DND-41 (cell line): ENCODE measurements around the gene MYL3.

ENCODE experiments used
- ATAC-seq: fragments of 200-7000 bp; cut with Tn5 transposase; 3 replicates; pipeline ENCODE4 v1.9.1; 2021; ENCODE audit warnings: low read depth; ENCODE audit not compliant: insufficient read depth
- DNase-seq: peaks from one replicate; pipeline ENCODE4 v3.0.0-alpha.2; 2020
- H2AFZ ChIP-seq: 2 replicates; pipeline ENCODE4 v1.6.0; 2012; ENCODE audit warnings: low read depth, low read length
- H3K27ac ChIP-seq: 2 replicates; pipeline ENCODE4 v1.5.1; 2012; ENCODE audit warnings: low read length, inconsistent platforms
- H3K27me3 ChIP-seq: fragments of 200-600 bp; sonication (generic); 2 replicates; pipeline ENCODE4 v1.6.0; 2012; ENCODE audit warnings: low read length, mild to moderate bottlenecking, inconsistent platforms; ENCODE audit not compliant: insufficient read depth, poor library complexity
- H3K36me3 ChIP-seq: 2 replicates; pipeline ENCODE4 v1.5.1; 2012; ENCODE audit warnings: low read length, inconsistent platforms; ENCODE audit not compliant: insufficient read depth
- H3K4me1 ChIP-seq: 2 replicates; pipeline ENCODE4 v1.5.1; 2012; ENCODE audit warnings: mild to moderate bottlenecking, low read length; ENCODE audit not compliant: insufficient read depth
- H3K4me2 ChIP-seq: 2 replicates; pipeline ENCODE4 v1.6.0; 2012; ENCODE audit warnings: mild to moderate bottlenecking, moderate library complexity, low read length, inconsistent platforms; ENCODE audit not compliant: insufficient read depth
- H3K4me3 ChIP-seq, 2 experiments: fragments of 200-600 bp in 1 of 2; shearing (Covaris generic) in 1 of 2; 2 replicates each; pipeline ENCODE4 v1.5.1; 2012 to 2016; ENCODE audit warnings: inconsistent platforms in 2 of 2, low read length in 2 of 2, mild to moderate bottlenecking in 2 of 2, low read depth in 1 of 2, moderate library complexity in 1 of 2
- H3K79me2 ChIP-seq: 2 replicates; pipeline ENCODE4 v1.6.0; 2012; ENCODE audit warnings: low read length, inconsistent platforms; ENCODE audit not compliant: insufficient read depth
- H3K9ac ChIP-seq: 2 replicates; pipeline ENCODE4 v1.6.0; 2012; ENCODE audit warnings: low read depth, mild to moderate bottlenecking, inconsistent platforms, low read length, moderate library complexity
- H3K9me3 ChIP-seq: 2 replicates; pipeline ENCODE4 v1.5.1; 2012; ENCODE audit warnings: low read length, moderate library complexity, mild to moderate bottlenecking, inconsistent platforms; ENCODE audit not compliant: insufficient read depth, severe bottlenecking
- H4K20me1 ChIP-seq: 2 replicates; pipeline ENCODE4 v1.6.0; 2012; ENCODE audit warnings: low read length; ENCODE audit not compliant: insufficient read depth
- CTCF ChIP-seq: IDR thresholded peaks from 2 replicates; pipeline ENCODE4 v1.5.1; 2012; ENCODE audit warnings: borderline replicate concordance, low read length, moderate library complexity, mild to moderate bottlenecking; ENCODE audit not compliant: poor library complexity, severe bottlenecking; ENCODE audit errors: extremely low read depth
- EZH2 ChIP-seq: IDR thresholded peaks from 3 replicates; pipeline ENCODE4 v1.6.1; 2012; ENCODE audit warnings: borderline replicate concordance, low read depth, mild to moderate bottlenecking, moderate library complexity, low read length, inconsistent platforms; ENCODE audit not compliant: severe bottlenecking

MYL3 gene

GRCh38 chr3:46857485-46858341 lies 5.5 kb downstream of the MYL3 start:
- H3K79me2 ChIP-seq = no peaks in the 10 kb centered on the region
- H3K27ac ChIP-seq = no peak overlapping the region
- no peaks in the 10 kb centered on the region for H3K27me3 ChIP-seq
- H4K20me1 ChIP-seq = no peaks in the 10 kb centered on the region
- no peak overlapping the region for H3K4me3 ChIP-seq
- no peak overlapping the region for H3K9ac ChIP-seq
- no peaks in the 10 kb centered on the region for H3K9me3 ChIP-seq
- TF ChIP-seq EZH2 (no peak), CTCF (no peak)
- ATAC-seq (no peak), DNase-seq (no peak)
- no peaks in the 10 kb centered on the region for H3K36me3 ChIP-seq
- no peak overlapping the region for H3K4me2 ChIP-seq
- H3K4me1 ChIP-seq = no peaks in the 10 kb centered on the region
- no peak overlapping the region for H2AFZ ChIP-seq

DNA sequence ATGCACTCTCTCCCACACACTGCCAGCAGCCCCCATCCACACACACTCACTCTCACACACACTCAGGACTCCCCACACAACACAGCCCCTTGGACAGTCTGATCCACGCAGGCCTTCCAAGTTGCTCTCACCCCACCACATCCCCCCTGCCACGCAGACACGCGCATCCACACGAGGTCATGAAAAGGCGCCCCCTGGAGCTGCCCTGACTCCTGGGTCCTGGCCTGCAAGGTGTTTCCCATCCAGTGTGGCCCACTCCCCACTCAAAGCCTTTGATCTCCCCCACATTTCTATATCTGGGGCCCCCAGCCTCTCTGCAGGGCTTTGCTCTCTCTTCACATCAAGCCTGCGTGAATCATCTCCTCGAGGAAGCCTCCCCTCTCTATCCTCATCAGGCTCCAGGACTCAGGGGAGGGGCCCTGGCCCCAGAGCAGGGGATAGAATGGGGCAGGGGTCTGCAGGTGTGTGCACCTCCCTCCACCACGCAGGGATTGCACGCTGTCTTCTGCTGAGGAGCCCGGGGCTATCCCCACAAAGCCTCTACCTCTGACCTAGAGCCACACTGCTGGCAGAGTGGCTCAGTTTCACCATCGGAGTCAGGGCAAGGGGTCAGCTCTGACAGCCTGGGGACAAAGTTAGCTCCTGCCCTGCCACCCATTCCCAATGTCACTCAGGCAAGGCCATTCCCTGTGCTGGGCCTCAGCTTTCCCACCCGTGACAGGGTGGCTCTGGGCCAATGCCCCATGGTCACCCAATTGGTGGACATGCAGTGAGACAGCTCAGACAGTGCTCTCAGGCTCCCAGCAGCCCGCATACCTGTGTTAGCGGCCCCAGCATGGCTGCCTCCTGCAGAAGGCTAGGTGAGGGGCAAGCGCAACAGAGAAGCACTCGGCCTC lies 6.4 kb downstream of the MYL3 start:
- H3K4me2 ChIP-seq = no peak overlapping the region
- no peaks in the 10 kb centered on the region for H3K4me1 ChIP-seq
- DNase-seq (no peak), ATAC-seq (no peak)
- no peaks in the 10 kb centered on the region for H3K79me2 ChIP-seq
- no peaks in the 10 kb centered on the region for H3K36me3 ChIP-seq
- H3K27me3 ChIP-seq = no peaks in the 10 kb centered on the region
- no peak overlapping the region for H2AFZ ChIP-seq
- no peak overlapping the region for H3K4me3 ChIP-seq
- no peak overlapping the region for H3K27ac ChIP-seq
- no peak for TF ChIP-seq EZH2
- no peak for TF ChIP-seq CTCF
- H4K20me1 ChIP-seq = no peaks in the 10 kb centered on the region
- no peaks in the 10 kb centered on the region for H3K9me3 ChIP-seq
- H3K9ac ChIP-seq = no peak overlapping the region

GRCh38 chr3:46854555-46854991 lies 8.7 kb downstream of the MYL3 start:
- H3K79me2 ChIP-seq = no peaks in the 10 kb centered on the region
- TF ChIP-seq EZH2 (no peak), CTCF (no peak)
- H4K20me1 ChIP-seq = no peaks in the 10 kb centered on the region
- H3K27ac ChIP-seq = no peak overlapping the region
- H3K4me2 ChIP-seq = no peak overlapping the region
- H3K4me1 ChIP-seq = no peaks in the 10 kb centered on the region
- no peak for ATAC-seq
- H3K4me3 ChIP-seq = no peak overlapping the region
- H3K9ac ChIP-seq = no peak overlapping the region
- no peak for DNase-seq
- no peaks in the 10 kb centered on the region for H3K36me3 ChIP-seq
- no peaks in the 10 kb centered on the region for H3K27me3 ChIP-seq
- no peak overlapping the region for H2AFZ ChIP-seq
- no peaks in the 10 kb centered on the region for H3K9me3 ChIP-seq
